A673 (cell line): ENCODE results near the gene TNFRSF14. TPM values are rescaled to one million over a fixed set of nuclear protein-coding genes. Genes with fewer than 3 reads are reported as not detected.

Experiments
- BruUV-seq: library from RNA; stranded (reverse); fragments of 400-500 nt; replicated peaks from 2 replicates; lab custom pipeline; 2021; lab: Mats Ljungman, UMichigan
- CTCF ChIA-PET: fragments of 300-600 bp; sonication (Branson Sonifier 250); formaldehyde crosslinking; loops from one replicate; lab custom pipeline; 2022; ENCODE audit warnings: antibody characterized with exemption; lab: Charles Lee
- POLR2A ChIA-PET: fragments of 300-600 bp; sonication (Branson Sonifier 250); formaldehyde crosslinking; loops from one replicate; lab custom pipeline; 2022; ENCODE audit warnings: antibody characterized with exemption; ENCODE audit not compliant: low non-redundant PET; lab: Charles Lee
- DNase-seq: peaks from one replicate; pipeline ENCODE4 v3.0.0-alpha.2; 2015; ENCODE audit warnings: low spot score
- H3K27ac ChIP-seq: fragments of 200-600 bp; sonication (generic); 2 replicates; pipeline ENCODE4 v1.5.1; 2016; ENCODE audit warnings: mixed run types, low read depth, mild to moderate bottlenecking, mixed read lengths, antibody characterized with exemption, low read length; ENCODE audit not compliant: poor library complexity, severe bottlenecking
- H3K27me3 ChIP-seq: fragments of 200-600 bp; sonication (generic); replicated peaks from 2 replicates; pipeline ENCODE4 v1.6.1; 2017; ENCODE audit warnings: mixed run types, low read depth, mild to moderate bottlenecking, mixed read lengths, antibody characterized with exemption, low read length; ENCODE audit not compliant: insufficient read depth, poor library complexity
- H3K36me3 ChIP-seq: fragments of 200-600 bp; sonication (generic); 2 replicates; pipeline ENCODE4 v1.6.1; 2016; ENCODE audit warnings: mixed run types, mild to moderate bottlenecking, mixed read lengths, antibody characterized with exemption, low read length; ENCODE audit not compliant: insufficient read depth, poor library complexity, severe bottlenecking
- H3K4me1 ChIP-seq: fragments of 200-600 bp; sonication (generic); 2 replicates; pipeline ENCODE4 v1.6.1; 2017; ENCODE audit warnings: mixed run types, mild to moderate bottlenecking, mixed read lengths, antibody characterized with exemption, low read length; ENCODE audit not compliant: insufficient read depth, poor library complexity, severe bottlenecking
- H3K4me3 ChIP-seq: fragments of 200-600 bp; sonication (generic); 2 replicates; pipeline ENCODE4 v1.5.1; 2016; ENCODE audit warnings: low read depth, mixed run types, mild to moderate bottlenecking, mixed read lengths, low read length; ENCODE audit not compliant: poor library complexity, severe bottlenecking
- H3K9me3 ChIP-seq: fragments of 200-600 bp; sonication (generic); 2 replicates; pipeline ENCODE4 v1.6.1; 2016; ENCODE audit warnings: mixed run types, low read depth, mild to moderate bottlenecking, mixed read lengths, antibody characterized with exemption, low read length; ENCODE audit not compliant: poor library complexity, severe bottlenecking
- CTCF ChIP-seq: fragments of 300-800, 200-600 bp; sonication (generic); conservative IDR thresholded peaks from 2 replicates; pipeline ENCODE4 v1.5.1; 2017; ENCODE audit warnings: low read depth, mild to moderate bottlenecking, antibody characterized with exemption, low read length, moderate library complexity, mixed read lengths
- EZH2 ChIP-seq: fragments of 200-600 bp; sonication (generic); IDR thresholded peaks from 2 replicates; pipeline ENCODE4 v1.6.1; 2017; ENCODE audit warnings: borderline replicate concordance, low read depth, mild to moderate bottlenecking, mixed read lengths, antibody characterized with exemption, low read length; ENCODE audit not compliant: poor library complexity, severe bottlenecking
- intact Hi-C: fragments of 100-400 bp; cut with micrococcal nuclease; formaldehyde crosslinking; loops from one replicate; pipeline ENCODE4 v1.10.0; 2022; ENCODE audit not compliant: unreplicated experiment
- total RNA-seq: library from RNA; stranded (reverse); gene quantifications from 2 replicates; pipeline ENCODE4 v1.2.3, GENCODE V29; 2021

The TNFRSF14 gene
- total RNA-seq, 1 experiment from 2014 or later: 4.6 TPM

GRCh38 chr1:2545754-2546514 is 10.2 kb upstream of the TNFRSF14 start:
- H3K9me3 ChIP-seq: no peaks in the 10 kb centered on the region
- TF ChIP-seq CTCF (no peak), EZH2 (no peak)
- H3K36me3 ChIP-seq: no peaks in the 10 kb centered on the region
- peaks cover 29% of the 10 kb centered on the region for H3K4me1 ChIP-seq
- intact Hi-C loops: loop anchor here (5.0 kb wide), 1 partner anchor 349 kb away; no protein-coding TSS in a partner anchor
- peak; percentile 91 for DNase-seq
- ChIA-PET POLR2A (interaction anchor here (0.5 to 0.6 kb wide), 2 partner anchors 19 to 357 kb away, joined by 3 to 6 read pairs; partner anchors contain the start of gene PANK4), CTCF (interaction anchor here (0.5 to 1.0 kb wide), 4 partner anchors 15 to 126 kb away, joined by 3 to 5 read pairs (median 4); partner anchors contain the start of gene PANK4)
- peak overlapping the region; percentile 49 for H3K4me3 ChIP-seq
- no peaks in the 10 kb centered on the region for H3K27me3 ChIP-seq
- BruUV-seq: no TSS peak
- H3K27ac ChIP-seq: peak overlapping the region; percentile 76

- peak overlapping the region; percentile 49 for H3K4me3 ChIP-seq
- H3K4me1 ChIP-seq: peaks cover 24% of the 10 kb centered on the region
- H3K27ac ChIP-seq: peak overlapping the region; percentile 76
- BruUV-seq: no TSS peak
- DNase-seq: peak; percentile 91
- no peaks in the 10 kb centered on the region for H3K36me3 ChIP-seq
- no peaks in the 10 kb centered on the region for H3K27me3 ChIP-seq
- intact Hi-C loops: loop anchor here (5.0 kb wide), 1 partner anchor 349 kb away; no protein-coding TSS in a partner anchor
- ChIA-PET POLR2A (interaction anchor here (0.5 to 0.6 kb wide), 2 partner anchors 20 to 357 kb away, joined by 3 to 6 read pairs; partner anchors contain the start of gene PANK4), CTCF (interaction anchor here (0.5 to 1.0 kb wide), 5 partner anchors 16 to 132 kb away, joined by 3 to 8 read pairs (median 4); partner anchors contain the start of gene PANK4)
- TF ChIP-seq EZH2 (no peak), CTCF (0 out of 2 replicates have a peak, but pooled peaks have one; percentile 25)
- H3K9me3 ChIP-seq: no peaks in the 10 kb centered on the region
Observed at GRCh38 chr1:2546515-2547209, 9.5 kb upstream of the TNFRSF14 start.
